GM18508 (cell line): ENCODE measurements around the gene ST6GALNAC3.
A peak's percentile ranks its signal among the peaks of the same experiment; 100 is the strongest.

Experiments used
- ATAC-seq: cut with Tn5 transposase; IDR thresholded peaks from one replicate; pipeline ENCODE4 v1.9.1; 2021; ENCODE audit warnings: moderate number of reproducible peaks; ENCODE audit not compliant: insufficient read depth, unreplicated experiment

Gene ST6GALNAC3

GRCh38 chr1:76381450-76382097 lies 307.0 kb downstream of the ST6GALNAC3 start:
- no peak for ATAC-seq

DNA sequence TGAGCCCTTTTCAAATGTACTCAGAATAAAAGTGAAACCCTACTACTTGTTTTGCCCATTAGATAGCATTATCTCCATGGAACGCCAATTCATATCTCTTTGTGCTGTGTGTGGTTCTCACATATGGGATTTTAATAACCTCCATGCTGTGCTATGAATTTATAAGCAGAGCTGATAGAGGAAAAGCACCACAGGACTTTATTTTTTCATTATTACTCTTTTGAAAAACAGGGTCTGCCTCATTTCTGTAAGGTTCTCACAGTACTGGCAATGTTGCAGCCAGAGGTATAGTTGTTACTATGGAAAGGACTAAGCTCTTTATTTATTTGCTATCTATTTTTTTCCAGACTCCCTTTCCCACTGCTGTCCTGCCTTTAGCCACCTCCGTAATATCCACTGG lies 313.7 kb downstream of the ST6GALNAC3 start:
- no peak for ATAC-seq

GRCh38 chr1:76390456-76390855 lies 315.9 kb downstream of the ST6GALNAC3 start:
- ATAC-seq: no peak

GRCh38 chr1:76395059-76395458 lies 320.5 kb downstream of the ST6GALNAC3 start:
- ATAC-seq: no peak

- ATAC-seq: no peak
Measured at GRCh38 chr1:76402128-76402527, 327.6 kb downstream of the ST6GALNAC3 start.

GRCh38 chr1:76408303-76408702 lies 333.8 kb downstream of the ST6GALNAC3 start:
- no peak for ATAC-seq

DNA sequence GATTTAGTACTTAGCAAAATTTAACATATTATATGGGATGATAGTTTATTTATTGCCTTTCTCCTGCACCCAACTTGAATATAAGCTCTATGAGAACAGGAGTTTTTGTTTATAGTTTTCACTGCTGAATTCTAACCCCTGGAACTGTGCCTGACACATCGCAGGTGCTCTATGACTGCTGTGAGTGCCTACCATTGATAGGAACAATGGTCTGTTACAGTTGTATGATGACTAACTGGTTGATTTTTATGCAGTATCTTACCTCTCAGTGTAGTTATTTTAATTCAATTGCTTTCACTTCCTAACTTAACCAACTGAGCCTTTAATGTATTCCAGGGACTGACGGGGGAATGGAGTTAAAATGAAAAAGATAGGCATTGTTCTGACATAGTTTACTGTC lies 336.0 kb downstream of the ST6GALNAC3 start:
- no peak for ATAC-seq

DNA sequence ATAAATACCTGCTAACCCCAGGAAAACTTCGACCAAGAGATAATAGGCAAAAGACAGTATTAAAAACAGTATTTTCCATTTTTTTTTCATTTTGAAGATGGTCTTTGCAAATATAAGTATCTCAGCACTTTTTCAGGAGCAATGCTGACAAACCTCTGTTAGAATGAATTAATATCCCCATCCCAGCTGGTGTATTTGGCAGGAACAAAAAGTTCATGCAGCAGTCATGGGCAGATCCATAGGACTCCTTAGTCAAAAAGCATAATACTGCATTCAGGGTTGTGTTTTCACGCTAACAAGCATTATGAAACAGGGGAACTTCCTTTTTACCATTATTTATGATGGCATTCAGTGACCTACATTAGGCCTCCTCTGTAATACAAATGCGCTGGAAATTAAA lies 344.0 kb downstream of the ST6GALNAC3 start:
- ATAC-seq: no peak

DNA sequence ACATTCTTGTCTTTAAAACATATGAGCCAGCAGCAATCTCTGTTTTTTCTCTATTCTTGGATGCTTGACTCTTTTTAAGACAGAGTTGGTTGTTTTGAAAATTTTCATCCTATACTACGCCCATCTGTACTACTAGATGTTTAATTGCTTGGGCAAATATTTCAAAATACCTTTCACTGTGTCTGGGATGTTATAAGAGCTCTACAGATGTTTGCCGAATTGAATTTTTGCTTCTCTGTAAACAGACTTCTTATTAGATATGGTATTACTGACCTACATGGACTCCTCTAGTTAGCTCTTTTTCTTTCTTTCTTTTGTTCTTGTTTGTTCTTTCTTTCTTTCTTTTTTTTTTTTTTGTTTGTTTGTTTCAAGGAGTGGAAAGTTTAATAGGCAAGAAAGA lies 345.1 kb downstream of the ST6GALNAC3 start:
- ATAC-seq: no peak

- peak; percentile 90 for ATAC-seq
Measured at GRCh38 chr1:76425201-76426145, 350.9 kb downstream of the ST6GALNAC3 start.

GRCh38 chr1:76426606-76427005 lies 352.1 kb downstream of the ST6GALNAC3 start:
- no peak for ATAC-seq

- ATAC-seq: no peak
Measured at GRCh38 chr1:76428028-76428427, 353.5 kb downstream of the ST6GALNAC3 start.

DNA sequence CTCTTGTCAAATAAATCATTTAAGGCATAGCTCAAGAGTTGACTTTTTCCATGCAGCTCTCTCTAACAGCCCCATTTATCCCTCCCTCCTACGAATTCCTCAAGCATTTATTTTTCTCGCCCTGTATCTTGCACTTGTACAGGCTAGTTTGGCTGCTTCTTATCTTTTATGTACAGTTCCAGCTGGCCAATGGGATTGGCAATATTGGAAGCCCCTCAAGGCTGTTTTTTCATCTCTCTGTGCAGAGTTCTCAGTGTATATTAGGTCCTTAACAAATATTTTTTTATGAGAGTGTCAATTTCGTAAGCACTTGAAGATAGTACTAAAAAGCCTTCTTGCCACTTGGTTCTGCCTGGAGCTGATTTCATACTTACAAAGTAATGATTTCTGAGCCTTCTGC lies 356.0 kb downstream of the ST6GALNAC3 start:
- no peak for ATAC-seq

DNA sequence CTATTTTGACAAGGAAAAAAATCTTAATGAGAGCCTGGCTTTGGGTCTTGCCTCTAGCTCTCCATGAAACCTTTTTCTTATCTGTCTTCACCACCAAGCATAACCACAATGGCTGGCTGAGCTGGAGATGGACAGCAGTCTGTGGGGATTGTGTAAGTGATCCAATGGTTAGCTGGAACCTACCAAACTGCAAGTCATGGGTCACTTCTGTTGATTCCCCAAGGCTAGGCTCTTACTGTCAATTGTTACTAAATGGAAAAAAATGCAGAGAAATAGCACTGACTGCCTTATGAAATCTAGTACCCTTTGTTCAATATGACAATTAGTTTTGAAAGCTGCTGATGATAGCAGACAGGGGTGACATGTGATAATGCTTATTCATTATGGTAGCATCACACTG lies 359.0 kb downstream of the ST6GALNAC3 start:
- no peak for ATAC-seq

DNA sequence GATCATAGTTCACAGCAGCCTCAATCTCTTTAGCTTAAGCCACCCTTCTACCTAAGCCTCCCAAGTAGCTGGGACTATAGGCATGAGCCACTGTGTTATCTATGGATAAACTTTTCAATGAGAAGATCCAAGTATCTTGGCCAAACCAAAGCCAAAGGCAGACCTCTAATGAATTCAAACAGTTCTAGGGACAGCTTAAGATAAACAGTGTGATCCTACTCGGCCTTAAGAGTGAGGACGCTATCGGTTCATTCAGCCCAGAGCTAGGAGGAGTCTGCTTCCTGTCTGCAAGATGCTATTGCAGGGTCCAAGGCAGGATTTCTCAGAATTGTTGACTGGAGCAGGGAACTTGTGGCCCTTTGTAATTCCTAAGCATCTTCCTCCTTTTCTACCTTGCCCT lies 368.7 kb downstream of the ST6GALNAC3 start:
- no peak for ATAC-seq

GRCh38 chr1:76444773-76445172 lies 370.2 kb downstream of the ST6GALNAC3 start:
- ATAC-seq: no peak

- ATAC-seq: no peak
Measured at GRCh38 chr1:76450229-76450628, 375.7 kb downstream of the ST6GALNAC3 start.

GRCh38 chr1:76463278-76463677 lies 388.7 kb downstream of the ST6GALNAC3 start:
- no peak for ATAC-seq

DNA sequence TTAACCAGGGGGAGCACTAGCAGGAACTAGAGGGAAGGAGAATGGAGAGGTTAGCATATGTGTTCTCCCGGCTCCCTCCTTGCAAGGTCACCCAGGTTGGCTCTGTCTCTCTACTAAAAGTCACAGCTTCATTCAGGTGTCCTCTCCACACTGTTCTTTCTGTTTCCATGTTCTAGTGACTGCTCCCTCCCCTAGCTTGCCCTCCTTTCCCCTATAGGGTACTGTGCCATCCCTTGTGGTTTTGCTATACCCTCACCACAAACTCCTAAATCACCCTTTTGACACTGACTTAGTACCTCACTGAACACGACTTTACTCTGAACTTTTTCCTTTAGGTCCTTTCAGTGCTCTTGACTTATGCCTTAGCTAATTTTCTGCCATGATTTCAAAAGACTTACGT lies 389.3 kb downstream of the ST6GALNAC3 start:
- ATAC-seq: no peak

DNA sequence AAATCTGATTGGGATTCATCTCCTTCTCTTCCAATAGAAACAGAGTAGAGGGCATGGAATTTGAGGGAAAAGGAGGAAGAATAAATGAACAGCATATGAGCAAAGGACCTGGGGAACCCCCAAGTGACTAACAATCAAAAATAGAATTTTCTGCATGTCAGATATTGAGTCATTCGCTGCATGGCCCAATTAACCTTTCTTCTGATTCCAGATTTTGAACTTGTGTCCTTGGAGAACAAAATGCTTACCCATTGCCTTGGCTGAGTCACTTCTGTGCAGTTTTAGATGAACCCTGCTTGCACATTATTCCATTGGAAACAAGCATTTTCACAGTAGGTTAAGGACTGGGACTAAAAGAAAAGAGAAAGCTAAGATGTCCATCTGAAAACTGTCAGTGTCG lies 390.5 kb downstream of the ST6GALNAC3 start:
- ATAC-seq: no peak

DNA sequence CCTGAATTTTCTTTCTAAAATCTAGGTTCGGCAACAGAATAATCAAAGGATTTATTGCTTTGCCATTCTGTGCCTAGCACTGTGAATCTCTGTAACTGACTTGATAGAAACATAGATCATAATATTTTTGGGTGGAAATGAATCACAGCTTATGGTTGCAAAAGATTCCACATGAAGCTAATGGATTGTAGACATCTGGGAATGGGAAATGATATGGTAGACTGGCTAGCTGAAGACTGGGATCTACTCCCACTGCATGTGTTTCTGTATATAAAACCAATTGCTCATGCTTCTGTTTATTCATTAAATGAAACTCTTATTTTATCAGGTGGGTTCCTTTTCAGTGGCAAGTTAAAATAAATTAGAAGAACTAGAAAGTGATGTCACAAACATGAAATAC lies 395.6 kb downstream of the ST6GALNAC3 start:
- no peak for ATAC-seq

DNA sequence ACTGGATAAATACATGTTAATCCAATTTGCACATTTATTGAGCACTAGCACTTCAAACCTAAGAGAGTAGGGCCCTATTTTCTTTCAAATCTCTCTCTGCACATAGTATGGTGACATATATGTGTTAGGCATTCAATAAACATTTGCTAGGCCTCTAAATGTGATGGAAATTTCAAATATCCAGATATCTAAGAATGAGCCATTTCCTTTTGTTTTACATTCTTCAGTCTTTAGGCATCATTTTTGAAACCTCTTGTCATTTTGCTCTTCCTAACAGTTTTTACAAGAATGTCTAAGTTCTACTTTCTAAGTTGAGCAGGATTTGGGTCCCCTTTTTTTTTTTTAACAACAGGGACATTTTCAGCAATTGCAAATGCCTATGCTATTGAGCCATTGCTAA lies 397.0 kb downstream of the ST6GALNAC3 start:
- ATAC-seq: no peak
